Lower leg skin (tissue), 4 donors: ENCODE results near the gene SFI1. TPM values are rescaled to one million over a fixed set of nuclear protein-coding genes. Genes with fewer than 3 reads are reported as not detected.
"Not testable (repeated sequence)": the region's sequence is repeated elsewhere in the genome, so short reads cannot be mapped to it uniquely, and the experiment has no call there.

Source experiments
- DNase-seq, 2 donors: peaks; one replicate each; pipeline ENCODE4 v3.0.0-alpha.2; 2019; ENCODE audit warnings: low spot score in 2 of 2
- H3K4me3 ChIP-seq: fragments of 200-600 bp; sonication (generic); 2 replicates; pipeline ENCODE4 v1.5.1; 2017; ENCODE audit warnings: mild to moderate bottlenecking, low read depth; ENCODE audit not compliant: poor library complexity, severe bottlenecking
- POLR2A ChIP-seq, 2 donors: fragments of 450-650 bp; IDR thresholded peaks; one replicate each; pipeline ENCODE4 v1.6.1; 2016 to 2017; ENCODE audit warnings: antibody characterized with exemption in 2 of 2, mild to moderate bottlenecking in 1 of 2, moderate library complexity in 1 of 2
- WGBS, 2 donors: methylation state at CpG; one replicate each; pipeline ENCODE4 v1.1.5; 2018; 5-methylcytosine and 5-hydroxymethylcytosine counted together
- intact Hi-C: fragments of 100-400 bp; cut with DNase I; formaldehyde crosslinking; loops from one replicate; pipeline ENCODE4 v1.15.0; 2023; ENCODE audit warnings: low total_unique reads
- total RNA-seq, 4 donors: library from RNA; depleted of rRNA; stranded (reverse); fragments of >200 nt; gene quantifications; one replicate each; pipeline ENCODE4 v1.1.0, GENCODE V29; 2016
- TF ChIP-seq, protein P1 (sequence below), 3 donors: fragments of 450-650 bp; IDR thresholded peaks; one replicate each; pipeline ENCODE4 v1.5.1; 2016; ENCODE audit warnings: antibody characterized with exemption in 3 of 3, mild to moderate bottlenecking in 3 of 3, moderate library complexity in 2 of 3

The SFI1 gene
- total RNA-seq, 4 donors from 2014 or later: 24.2 to 66.4 (median 32.2) TPM

DNA sequence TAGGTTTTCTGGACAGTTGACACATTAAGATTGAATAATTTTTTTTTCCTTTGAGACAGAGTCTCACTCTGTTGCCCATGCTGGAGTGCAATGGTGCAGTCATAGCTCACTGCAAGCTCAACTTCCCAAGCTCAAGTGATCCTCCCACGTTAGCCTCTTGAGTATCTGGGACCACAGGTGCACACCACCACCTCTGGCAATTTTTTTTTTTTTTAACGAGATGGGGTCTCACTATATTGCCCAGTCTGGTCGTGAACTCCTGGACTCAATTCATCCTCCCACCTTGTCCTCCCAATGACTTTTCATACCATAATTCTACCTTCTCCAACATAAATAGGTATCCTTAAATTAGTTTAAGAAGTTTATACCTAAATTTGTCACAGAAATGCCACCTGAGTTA is 15.2 kb upstream of the SFI1 start:
- TF ChIP-seq, protein P1, sequence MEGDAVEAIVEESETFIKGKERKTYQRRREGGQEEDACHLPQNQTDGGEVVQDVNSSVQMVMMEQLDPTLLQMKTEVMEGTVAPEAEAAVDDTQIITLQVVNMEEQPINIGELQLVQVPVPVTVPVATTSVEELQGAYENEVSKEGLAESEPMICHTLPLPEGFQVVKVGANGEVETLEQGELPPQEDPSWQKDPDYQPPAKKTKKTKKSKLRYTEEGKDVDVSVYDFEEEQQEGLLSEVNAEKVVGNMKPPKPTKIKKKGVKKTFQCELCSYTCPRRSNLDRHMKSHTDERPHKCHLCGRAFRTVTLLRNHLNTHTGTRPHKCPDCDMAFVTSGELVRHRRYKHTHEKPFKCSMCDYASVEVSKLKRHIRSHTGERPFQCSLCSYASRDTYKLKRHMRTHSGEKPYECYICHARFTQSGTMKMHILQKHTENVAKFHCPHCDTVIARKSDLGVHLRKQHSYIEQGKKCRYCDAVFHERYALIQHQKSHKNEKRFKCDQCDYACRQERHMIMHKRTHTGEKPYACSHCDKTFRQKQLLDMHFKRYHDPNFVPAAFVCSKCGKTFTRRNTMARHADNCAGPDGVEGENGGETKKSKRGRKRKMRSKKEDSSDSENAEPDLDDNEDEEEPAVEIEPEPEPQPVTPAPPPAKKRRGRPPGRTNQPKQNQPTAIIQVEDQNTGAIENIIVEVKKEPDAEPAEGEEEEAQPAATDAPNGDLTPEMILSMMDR (IDR thresholded peaks at IDR 0.05): no peak
- intact Hi-C loops: no loop called here
- WGBS, 2 donors: 93 to 97% methylated on average over 3 of the region's 3 CpGs
- DNase-seq: no peak
- no peak overlapping the region for H3K4me3 ChIP-seq

DNA sequence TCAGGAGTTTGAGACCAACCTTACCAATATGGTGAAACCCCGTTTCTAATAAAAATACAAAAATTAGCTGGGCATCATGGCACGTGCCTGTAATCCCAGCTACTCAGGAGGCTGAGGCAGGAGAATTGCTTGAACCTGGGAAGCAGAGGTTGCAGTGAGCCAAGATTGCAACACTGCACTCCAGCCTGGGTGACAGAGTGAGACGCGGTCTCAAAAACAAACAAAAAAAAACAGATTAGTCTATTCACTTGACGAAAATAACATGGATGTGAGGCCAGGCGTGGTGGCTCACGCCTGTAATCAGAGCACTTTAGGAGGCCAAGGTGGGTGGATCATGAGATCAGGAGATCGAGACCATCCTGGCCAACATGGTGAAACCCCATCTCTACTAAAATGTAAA is 13.9 kb upstream of the SFI1 start:
- intact Hi-C loops, DNase-seq, H3K4me3 ChIP-seq: not testable (repeated sequence)
- 90 to 91% methylated on average over 8 of the region's 8 CpGs for WGBS, 2 donors

DNA sequence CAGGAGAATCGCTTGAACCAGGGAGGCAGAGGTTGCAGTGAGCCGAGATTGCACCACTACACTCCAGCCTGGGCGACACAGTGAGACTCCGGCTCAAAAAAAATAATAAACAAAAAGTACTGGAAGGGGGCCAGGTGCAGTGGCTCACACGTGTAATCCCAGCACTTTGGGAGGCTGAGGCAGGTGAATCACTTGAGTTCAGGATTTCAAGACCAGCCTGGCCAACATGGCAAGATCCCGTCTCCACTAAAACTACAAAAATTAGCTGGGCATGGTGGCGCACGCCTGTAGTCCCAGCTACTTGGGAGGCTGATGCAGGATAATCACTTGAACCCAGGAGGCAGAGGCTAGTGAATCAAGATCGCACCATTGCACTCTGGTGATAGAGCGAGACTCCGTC is 10.0 kb upstream of the SFI1 start:
- H3K4me3 ChIP-seq, DNase-seq, intact Hi-C loops: not testable (repeated sequence)
- 93 to 94% methylated on average over 11 of the region's 11 CpGs for WGBS, 2 donors

DNA sequence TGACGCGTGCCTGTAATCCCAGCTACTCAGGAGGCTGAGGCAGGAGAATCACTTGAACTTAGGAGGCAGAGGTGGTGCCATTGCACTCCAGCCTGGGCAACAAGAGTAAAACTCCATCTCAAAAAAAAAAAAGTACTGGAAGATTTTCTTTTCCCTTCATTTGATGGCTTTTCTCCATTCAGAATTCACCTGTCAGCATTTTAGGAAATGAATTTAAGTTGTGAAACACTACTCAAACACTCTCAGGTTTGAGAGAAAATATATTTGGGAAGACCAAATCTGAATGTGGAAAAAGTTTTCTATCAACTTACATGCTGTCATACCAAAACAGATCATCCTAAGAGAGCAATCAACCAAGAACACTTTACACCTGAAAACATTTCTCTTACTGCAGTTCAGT is 9.4 kb upstream of the SFI1 start:
- WGBS, 2 donors: 98 to 100% methylated on average over 2 of the region's 2 CpGs
- H3K4me3 ChIP-seq: no peak overlapping the region
- DNase-seq: no peak
- no peak for TF ChIP-seq POLR2A (IDR thresholded peaks at IDR 0.05)
- TF ChIP-seq, protein P1 (IDR thresholded peaks at IDR 0.05): no peak
- intact Hi-C loops: no loop called here

DNA sequence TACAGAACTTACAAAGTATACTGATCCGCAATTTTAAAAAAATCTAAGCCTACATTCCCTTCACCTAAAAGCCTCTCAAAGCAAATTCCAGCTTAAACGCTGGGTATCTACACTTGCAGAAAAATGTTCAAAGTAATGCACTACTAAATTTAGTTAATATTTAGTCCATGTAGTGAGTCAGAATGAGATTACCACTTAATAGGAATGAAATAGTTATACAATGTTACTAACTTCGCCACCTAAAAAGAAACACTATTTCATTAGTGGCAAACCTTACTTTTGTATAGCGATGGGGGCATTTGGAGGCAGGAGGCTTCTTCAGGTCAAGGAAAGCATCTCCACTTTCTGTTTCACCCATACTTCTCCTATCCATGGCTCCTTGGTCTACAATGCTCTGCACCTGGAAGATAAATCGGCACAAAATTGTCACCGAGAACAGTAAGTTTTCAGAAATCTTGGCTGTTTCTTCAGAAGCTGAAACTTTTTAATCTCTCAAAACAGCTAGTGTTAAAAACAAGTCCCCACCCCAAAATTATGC is 7.9 kb upstream of the SFI1 start:
- no peak for TF ChIP-seq POLR2A (IDR thresholded peaks at IDR 0.05)
- TF ChIP-seq, protein P1 (IDR thresholded peaks at IDR 0.05): no peak
- peak overlapping the region; percentile 86 for H3K4me3 ChIP-seq
- intact Hi-C loops: no loop called here
- WGBS, 2 donors: 75 to 79% methylated on average over 6 of the region's 6 CpGs
- no peak for DNase-seq

DNA sequence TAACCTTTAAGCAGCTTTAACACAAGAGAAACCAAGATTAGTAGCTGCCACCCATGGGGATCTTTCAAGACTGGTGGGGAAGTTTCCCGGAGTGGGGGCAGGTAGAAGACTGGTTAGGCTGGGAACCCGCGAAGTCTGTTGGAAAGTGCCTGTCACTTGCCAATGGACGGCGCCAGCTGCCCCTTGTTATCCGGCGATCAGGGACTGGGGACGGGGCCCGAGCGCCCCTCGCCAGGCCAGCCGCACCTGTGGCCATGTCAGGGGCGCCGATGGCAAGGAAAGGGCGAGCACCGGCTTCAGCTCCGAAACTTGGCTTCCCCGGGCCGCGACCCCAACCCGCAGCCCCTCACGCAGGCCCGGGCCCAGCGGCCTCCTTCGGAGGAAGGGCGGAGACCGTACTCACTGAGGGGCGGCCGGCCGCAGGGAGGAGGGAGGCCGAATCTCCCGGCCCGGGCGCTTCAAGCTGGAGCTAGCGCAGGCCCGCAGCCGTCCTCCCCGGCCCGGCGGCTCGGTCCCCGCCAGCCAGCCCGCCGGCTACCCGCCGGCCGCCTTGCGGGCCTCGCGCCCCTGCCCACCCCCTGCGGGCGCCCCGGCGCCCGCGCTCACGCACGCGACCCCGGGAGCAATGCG is 7.2 kb upstream of the SFI1 start:
- H3K4me3 ChIP-seq: peak overlapping the region; percentile 86
- no peak for TF ChIP-seq POLR2A (IDR thresholded peaks at IDR 0.05)
- TF ChIP-seq, protein P1 (IDR thresholded peaks at IDR 0.05): no peak
- DNase-seq: peak in 1 of 2 donors; percentile 87
- WGBS, 2 donors: 0 to 1% methylated on average over 12 to 27 of the region's 61 CpGs
- intact Hi-C loops: no loop called here
